ENCODE results near the gene TBC1D1. TPM values are rescaled to one million over a fixed set of nuclear protein-coding genes. Genes with fewer than 3 reads are reported as not detected.

The TBC1D1 gene
- total RNA-seq, 1 experiment from 2014 or later, result 42.6 TPM

GRCh38 chr4:38011511-38012162 lies 120.8 kb downstream of the TBC1D1 start:
- POLR2A ChIA-PET (ENCODE audit: low non-redundant PET), result no interaction called here
- Histone ChIP-seq H3K9me3 (ENCODE audit: low read depth, low read length, poor library complexity, severe bottlenecking) (no peaks in the 10 kb centered on the region), H3K27ac (ENCODE audit: low read depth, low read length, poor library complexity, severe bottlenecking) (no peak overlapping the region), H3K27me3 (replicated peaks; ENCODE audit: insufficient read depth, low read depth, low read length, poor library complexity) (no peaks in the 10 kb centered on the region), H3K36me3 (ENCODE audit: insufficient read depth, low read length, poor library complexity, severe bottlenecking) (no peaks in the 10 kb centered on the region), H3K4me3 (ENCODE audit: low read depth, low read length, poor library complexity, severe bottlenecking) (no peak overlapping the region), H3K4me1 (ENCODE audit: insufficient read depth, low read length, poor library complexity, severe bottlenecking) (peaks cover 26% of the 10 kb centered on the region)
- BruUV-seq (replicated peaks), result no TSS peak
- CTCF ChIA-PET, result no interaction called here
- no peak for DNase-seq (ENCODE audit: low spot score)
- no peak for TF ChIP-seq CTCF (conservative IDR thresholded peaks at IDR 0.05; ENCODE audit: low read depth, low read length)
- TF ChIP-seq EZH2 (IDR thresholded peaks at IDR 0.05; ENCODE audit: borderline replicate concordance, low read depth, low read length, poor library complexity, severe bottlenecking), result no peak
- intact Hi-C loops (cut with micrococcal nuclease; ENCODE audit: unreplicated experiment), result no loop called here

GRCh38 chr4:38013461-38014366 lies 122.8 kb downstream of the TBC1D1 start:
- CTCF ChIA-PET, result no interaction called here
- Histone ChIP-seq H3K9me3 (ENCODE audit: low read depth, low read length, poor library complexity, severe bottlenecking) (no peaks in the 10 kb centered on the region), H3K4me3 (ENCODE audit: low read depth, low read length, poor library complexity, severe bottlenecking) (no peak overlapping the region), H3K4me1 (ENCODE audit: insufficient read depth, low read length, poor library complexity, severe bottlenecking) (peaks cover 26% of the 10 kb centered on the region), H3K27me3 (replicated peaks; ENCODE audit: insufficient read depth, low read depth, low read length, poor library complexity) (no peaks in the 10 kb centered on the region), H3K27ac (ENCODE audit: low read depth, low read length, poor library complexity, severe bottlenecking) (no peak overlapping the region), H3K36me3 (ENCODE audit: insufficient read depth, low read length, poor library complexity, severe bottlenecking) (no peaks in the 10 kb centered on the region)
- POLR2A ChIA-PET (ENCODE audit: low non-redundant PET), result no interaction called here
- BruUV-seq (replicated peaks), result no TSS peak
- TF ChIP-seq EZH2 (IDR thresholded peaks at IDR 0.05; ENCODE audit: borderline replicate concordance, low read depth, low read length, poor library complexity, severe bottlenecking), result no peak
- TF ChIP-seq CTCF (conservative IDR thresholded peaks at IDR 0.05; ENCODE audit: low read depth, low read length), result no peak
- peak; percentile 59 for DNase-seq (ENCODE audit: low spot score)
- intact Hi-C loops (cut with micrococcal nuclease; ENCODE audit: unreplicated experiment), result no loop called here

GRCh38 chr4:38014421-38014852 lies 123.6 kb downstream of the TBC1D1 start:
- no peak overlapping the region for H3K27ac ChIP-seq (ENCODE audit: low read depth, low read length, poor library complexity, severe bottlenecking)
- ChIA-PET CTCF (no interaction called here), POLR2A (ENCODE audit: low non-redundant PET) (no interaction called here)
- no peaks in the 10 kb centered on the region for H3K27me3 ChIP-seq (replicated peaks; ENCODE audit: insufficient read depth, low read depth, low read length, poor library complexity)
- intact Hi-C loops (cut with micrococcal nuclease; ENCODE audit: unreplicated experiment), result no loop called here
- no peak for DNase-seq (ENCODE audit: low spot score)
- TF ChIP-seq EZH2 (IDR thresholded peaks at IDR 0.05; ENCODE audit: borderline replicate concordance, low read depth, low read length, poor library complexity, severe bottlenecking) (no peak), CTCF (conservative IDR thresholded peaks at IDR 0.05; ENCODE audit: low read depth, low read length) (no peak)
- no peaks in the 10 kb centered on the region for H3K36me3 ChIP-seq (ENCODE audit: insufficient read depth, low read length, poor library complexity, severe bottlenecking)
- H3K4me3 ChIP-seq (ENCODE audit: low read depth, low read length, poor library complexity, severe bottlenecking), result no peak overlapping the region
- peaks cover 20% of the 10 kb centered on the region for H3K4me1 ChIP-seq (ENCODE audit: insufficient read depth, low read length, poor library complexity, severe bottlenecking)
- BruUV-seq (replicated peaks), result no TSS peak
- H3K9me3 ChIP-seq (ENCODE audit: low read depth, low read length, poor library complexity, severe bottlenecking), result no peaks in the 10 kb centered on the region
